ENCODE results near the gene ZNF646.

The ZNF646 gene

GRCh38 chr16:31073142-31073969 lies 866 bp upstream of the ZNF646 start:
- H4K91ac ChIP-seq (ENCODE audit: low read depth, low read length, poor library complexity), result no peak overlapping the region
- no CpG with 5 or more reads among the region's 83 CpGs for WGBS, 2 donors (ENCODE audit: extremely low coverage in 2 of 2, insufficient read length in 2 of 2, insufficient replicate concordance in 1 of 2)
- H3K4ac ChIP-seq (ENCODE audit: low read length), result no peak overlapping the region
- H3K27ac ChIP-seq (replicated peaks; ENCODE audit: low read length), result peak overlapping the region; percentile 91
- peak overlapping the region; percentile 80 to 87 for H3K4me3 ChIP-seq (ENCODE audit: low read length in 2 of 2)
- H3K18ac ChIP-seq (ENCODE audit: low read length), result peak overlapping the region; percentile 99
- H3K36me3 ChIP-seq (replicated peaks in 1 of 2; ENCODE audit: control insufficient read depth in 2 of 2, insufficient read depth in 2 of 2, low read length in 2 of 2), result peaks cover 22 to 28% of the 10 kb centered on the region in 2 donors
- H3K23ac ChIP-seq (ENCODE audit: low read depth, low read length, poor library complexity), result peak overlapping the region; percentile 16
- H2BK5ac ChIP-seq (ENCODE audit: low read length), result peak overlapping the region; percentile 95
- H3K9me3 ChIP-seq (replicated peaks in 1 of 2; ENCODE audit: control insufficient read depth in 2 of 2, insufficient read depth in 1 of 2, low read depth in 1 of 2, low read length in 2 of 2), result no peaks in the 10 kb centered on the region
- peak; percentile 89 for DNase-seq (ENCODE audit: low spot score)
- peaks cover 16% of the 10 kb centered on the region for H3K79me1 ChIP-seq (ENCODE audit: low read depth, low read length)
- no peaks in the 10 kb centered on the region for H3K27me3 ChIP-seq (ENCODE audit: control insufficient read depth in 3 of 3, insufficient read depth in 3 of 3, low read depth in 1 of 3, low read length in 3 of 3)
- H3K4me1 ChIP-seq (ENCODE audit: control insufficient read depth in 2 of 2, insufficient read depth in 1 of 2, low read depth in 1 of 2, low read length in 2 of 2), result peaks cover 4 to 7% of the 10 kb centered on the region in 2 donors
- H2BK120ac ChIP-seq (ENCODE audit: low read depth, low read length), result no peak overlapping the region
- H3K9ac ChIP-seq (ENCODE audit: low read depth, low read length, poor library complexity), result peak overlapping the region; percentile 91
- H2BK15ac ChIP-seq (ENCODE audit: low read length), result peak overlapping the region; percentile 2
- peak overlapping the region; percentile 92 for H3K4me2 ChIP-seq (ENCODE audit: insufficient read depth, low read length, poor library complexity, severe bottlenecking)
- no peak overlapping the region for H4K8ac ChIP-seq (ENCODE audit: low read depth, low read length)
- H2BK12ac ChIP-seq (ENCODE audit: low read length), result no peak overlapping the region
- H2AK5ac ChIP-seq (ENCODE audit: low read depth, low read length), result no peak overlapping the region
- H3K14ac ChIP-seq (ENCODE audit: low read length), result peak overlapping the region; percentile 65
- H2AFZ ChIP-seq (ENCODE audit: low read length), result peak overlapping the region; percentile 96

- peak overlapping the region; percentile 93 for H3K27ac ChIP-seq (replicated peaks; ENCODE audit: low read length)
- H4K8ac ChIP-seq (ENCODE audit: low read depth, low read length), result no peak overlapping the region
- no peak for DNase-seq (ENCODE audit: low spot score)
- peak overlapping the region; percentile 80 to 91 for H3K4me3 ChIP-seq (ENCODE audit: low read length in 2 of 2)
- no CpG with 5 or more reads among the region's 7 CpGs for WGBS, 2 donors (ENCODE audit: extremely low coverage in 2 of 2, insufficient read length in 2 of 2, insufficient replicate concordance in 1 of 2)
- no peak overlapping the region for H3K9ac ChIP-seq (ENCODE audit: low read depth, low read length, poor library complexity)
- H3K4me1 ChIP-seq (ENCODE audit: control insufficient read depth in 2 of 2, insufficient read depth in 1 of 2, low read depth in 1 of 2, low read length in 2 of 2), result peaks cover 4 to 7% of the 10 kb centered on the region in 2 donors
- H2BK120ac ChIP-seq (ENCODE audit: low read depth, low read length), result no peak overlapping the region
- no peak overlapping the region for H2AK5ac ChIP-seq (ENCODE audit: low read depth, low read length)
- H2BK12ac ChIP-seq (ENCODE audit: low read length), result no peak overlapping the region
- peaks cover 37 to 42% of the 10 kb centered on the region in 2 donors for H3K36me3 ChIP-seq (replicated peaks in 1 of 2; ENCODE audit: control insufficient read depth in 2 of 2, insufficient read depth in 2 of 2, low read length in 2 of 2)
- H4K91ac ChIP-seq (ENCODE audit: low read depth, low read length, poor library complexity), result no peak overlapping the region
- peaks cover 21% of the 10 kb centered on the region for H3K79me1 ChIP-seq (ENCODE audit: low read depth, low read length)
- H3K18ac ChIP-seq (ENCODE audit: low read length), result peak overlapping the region; percentile 9
- no peaks in the 10 kb centered on the region for H3K9me3 ChIP-seq (replicated peaks in 1 of 2; ENCODE audit: control insufficient read depth in 2 of 2, insufficient read depth in 1 of 2, low read depth in 1 of 2, low read length in 2 of 2)
- no peaks in the 10 kb centered on the region for H3K27me3 ChIP-seq (ENCODE audit: control insufficient read depth in 3 of 3, insufficient read depth in 3 of 3, low read depth in 1 of 3, low read length in 3 of 3)
- peak overlapping the region; percentile 84 for H2AFZ ChIP-seq (ENCODE audit: low read length)
- no peak overlapping the region for H3K4ac ChIP-seq (ENCODE audit: low read length)
- H3K14ac ChIP-seq (ENCODE audit: low read length), result no peak overlapping the region
- no peak overlapping the region for H3K23ac ChIP-seq (ENCODE audit: low read depth, low read length, poor library complexity)
- H3K4me2 ChIP-seq (ENCODE audit: insufficient read depth, low read length, poor library complexity, severe bottlenecking), result peak overlapping the region; percentile 78
- H2BK15ac ChIP-seq (ENCODE audit: low read length), result no peak overlapping the region
- no peak overlapping the region for H2BK5ac ChIP-seq (ENCODE audit: low read length)
Observed at GRCh38 chr16:31074814-31075183, 577 bp downstream of the ZNF646 start.

- Histone ChIP-seq H3K23ac (ENCODE audit: low read depth, low read length, poor library complexity) (no peak overlapping the region), H3K79me1 (ENCODE audit: low read depth, low read length) (peaks cover 29% of the 10 kb centered on the region), H3K4ac (ENCODE audit: low read length) (no peak overlapping the region), H3K4me3 (ENCODE audit: low read length in 2 of 2) (no peak overlapping the region), H2BK120ac (ENCODE audit: low read depth, low read length) (no peak overlapping the region), H2BK15ac (ENCODE audit: low read length) (no peak overlapping the region), H2AFZ (ENCODE audit: low read length) (no peak overlapping the region), H3K4me2 (ENCODE audit: insufficient read depth, low read length, poor library complexity, severe bottlenecking) (no peak overlapping the region), H3K18ac (ENCODE audit: low read length) (no peak overlapping the region), H3K4me1 (ENCODE audit: control insufficient read depth in 2 of 2, insufficient read depth in 1 of 2, low read depth in 1 of 2, low read length in 2 of 2) (peaks cover 4 to 7% of the 10 kb centered on the region in 2 donors), H2BK12ac (ENCODE audit: low read length) (no peak overlapping the region), H3K9ac (ENCODE audit: low read depth, low read length, poor library complexity) (no peak overlapping the region), H3K36me3 (replicated peaks in 1 of 2; ENCODE audit: control insufficient read depth in 2 of 2, insufficient read depth in 2 of 2, low read length in 2 of 2) (peaks cover 52 to 57% of the 10 kb centered on the region in 2 donors), H3K14ac (ENCODE audit: low read length) (no peak overlapping the region), H4K91ac (ENCODE audit: low read depth, low read length, poor library complexity) (no peak overlapping the region), H4K8ac (ENCODE audit: low read depth, low read length) (no peak overlapping the region), H3K27me3 (ENCODE audit: control insufficient read depth in 3 of 3, insufficient read depth in 3 of 3, low read depth in 1 of 3, low read length in 3 of 3) (no peaks in the 10 kb centered on the region), H3K9me3 (replicated peaks in 1 of 2; ENCODE audit: control insufficient read depth in 2 of 2, insufficient read depth in 1 of 2, low read depth in 1 of 2, low read length in 2 of 2) (no peaks in the 10 kb centered on the region), H3K27ac (replicated peaks; ENCODE audit: low read length) (no peak overlapping the region), H2AK5ac (ENCODE audit: low read depth, low read length) (no peak overlapping the region), H2BK5ac (ENCODE audit: low read length) (no peak overlapping the region)
- no peak for DNase-seq (ENCODE audit: low spot score)
- WGBS, 2 donors (ENCODE audit: extremely low coverage in 2 of 2, insufficient read length in 2 of 2, insufficient replicate concordance in 1 of 2), result no CpG with 5 or more reads among the region's 16 CpGs
Observed at GRCh38 chr16:31076319-31076718, 2.1 kb downstream of the ZNF646 start.

- Histone ChIP-seq H3K4me1 (ENCODE audit: control insufficient read depth in 2 of 2, insufficient read depth in 1 of 2, low read depth in 1 of 2, low read length in 2 of 2) (peaks cover under 1 to 3% of the 10 kb centered on the region in 2 donors), H2BK5ac (ENCODE audit: low read length) (no peak overlapping the region), H3K4me3 (ENCODE audit: low read length in 2 of 2) (no peak overlapping the region), H3K9me3 (replicated peaks in 1 of 2; ENCODE audit: control insufficient read depth in 2 of 2, insufficient read depth in 1 of 2, low read depth in 1 of 2, low read length in 2 of 2) (no peaks in the 10 kb centered on the region), H4K8ac (ENCODE audit: low read depth, low read length) (no peak overlapping the region), H3K9ac (ENCODE audit: low read depth, low read length, poor library complexity) (no peak overlapping the region), H3K4me2 (ENCODE audit: insufficient read depth, low read length, poor library complexity, severe bottlenecking) (no peak overlapping the region), H3K27me3 (ENCODE audit: control insufficient read depth in 3 of 3, insufficient read depth in 3 of 3, low read depth in 1 of 3, low read length in 3 of 3) (no peaks in the 10 kb centered on the region), H3K14ac (ENCODE audit: low read length) (no peak overlapping the region), H2AK5ac (ENCODE audit: low read depth, low read length) (no peak overlapping the region), H3K79me1 (ENCODE audit: low read depth, low read length) (peaks cover 31% of the 10 kb centered on the region), H3K18ac (ENCODE audit: low read length) (no peak overlapping the region), H3K27ac (replicated peaks; ENCODE audit: low read length) (no peak overlapping the region), H2BK12ac (ENCODE audit: low read length) (no peak overlapping the region), H4K91ac (ENCODE audit: low read depth, low read length, poor library complexity) (no peak overlapping the region), H3K4ac (ENCODE audit: low read length) (no peak overlapping the region), H3K36me3 (replicated peaks in 1 of 2; ENCODE audit: control insufficient read depth in 2 of 2, insufficient read depth in 2 of 2, low read length in 2 of 2) (peaks cover 58 to 64% of the 10 kb centered on the region in 2 donors), H2BK120ac (ENCODE audit: low read depth, low read length) (no peak overlapping the region), H2BK15ac (ENCODE audit: low read length) (no peak overlapping the region), H2AFZ (ENCODE audit: low read length) (no peak overlapping the region), H3K23ac (ENCODE audit: low read depth, low read length, poor library complexity) (no peak overlapping the region)
- no peak for DNase-seq (ENCODE audit: low spot score)
- no CpG with 5 or more reads among the region's 13 CpGs for WGBS, 2 donors (ENCODE audit: extremely low coverage in 2 of 2, insufficient read length in 2 of 2, insufficient replicate concordance in 1 of 2)
Observed at GRCh38 chr16:31077024-31077423, 2.8 kb downstream of the ZNF646 start.
